ENCODE measurements around the gene RPS21.

- TF ChIP-seq EZH2 (IDR thresholded peaks at IDR 0.05), result no peak
- TF ChIP-seq CTCF (IDR thresholded peaks at IDR 0.05), result no peak
- TF ChIP-seq EZH2phosphoT487 (IDR thresholded peaks at IDR 0.05), result no peak
These were observed 24.7 kb downstream of the RPS21 start for GRCh38 chr20:62411479-62412193.
